H9 (cell line): Measurements from ENCODE around the gene SLC12A3. TPM values are rescaled to one million over a fixed set of nuclear protein-coding genes. Genes with fewer than 3 reads are reported as not detected.

ENCODE experiments used
- DNase-seq: peaks from one replicate; pipeline ENCODE4 v3.0.0-alpha.2; 2017
- H2AFZ ChIP-seq: one replicate; pipeline ENCODE4 v1.6.1; 2013; ENCODE audit warnings: mild to moderate bottlenecking, low read length, control low read depth, moderate library complexity
- H2AK5ac ChIP-seq: 2 replicates; pipeline ENCODE4 v1.6.1; 2013; ENCODE audit warnings: low read length, control low read depth, mixed read lengths; ENCODE audit not compliant: insufficient read length
- H2BK120ac ChIP-seq: one replicate; pipeline ENCODE4 v1.6.1; 2013; ENCODE audit warnings: low read depth, mild to moderate bottlenecking, low read length, control low read depth, inconsistent platforms; ENCODE audit not compliant: poor library complexity, severe bottlenecking
- H2BK12ac ChIP-seq: 2 replicates; pipeline ENCODE4 v1.6.1; 2013; ENCODE audit warnings: low read length, control low read depth, mixed read lengths, low read depth; ENCODE audit not compliant: insufficient read length
- H2BK15ac ChIP-seq: 2 replicates; pipeline ENCODE4 v1.6.1; 2013; ENCODE audit warnings: low read depth, low read length, control low read depth
- H2BK20ac ChIP-seq: one replicate; pipeline ENCODE4 v1.6.1; 2013; ENCODE audit warnings: low read depth, mild to moderate bottlenecking, low read length, control low read depth, inconsistent platforms; ENCODE audit not compliant: poor library complexity, severe bottlenecking
- H2BK5ac ChIP-seq: 2 replicates; pipeline ENCODE4 v1.6.1; 2013; ENCODE audit warnings: low read length, control low read depth, mixed read lengths; ENCODE audit not compliant: insufficient read length
- H3K14ac ChIP-seq: 2 replicates; pipeline ENCODE4 v1.6.1; 2013; ENCODE audit warnings: low read length, control low read depth; ENCODE audit not compliant: insufficient read depth
- H3K18ac ChIP-seq: 2 replicates; pipeline ENCODE4 v1.6.1; 2013; ENCODE audit warnings: low read depth, mild to moderate bottlenecking, mixed read lengths, low read length, control low read depth; ENCODE audit not compliant: insufficient read length
- H3K23ac ChIP-seq: 2 replicates; pipeline ENCODE4 v1.6.1; 2013; ENCODE audit warnings: low read length, control low read depth, mixed read lengths, low read depth; ENCODE audit not compliant: insufficient read length
- H3K23me2 ChIP-seq: 2 replicates; pipeline ENCODE4 v1.6.1; 2013; ENCODE audit warnings: low read depth, mild to moderate bottlenecking, mixed read lengths, low read length, control low read depth; ENCODE audit not compliant: insufficient read length, poor library complexity, severe bottlenecking
- H3K27ac ChIP-seq: 2 replicates; pipeline ENCODE4 v1.5.1; 2013; ENCODE audit warnings: low read length, control low read depth, mixed read lengths, low read depth; ENCODE audit not compliant: insufficient read length
- H3K27me3 ChIP-seq: 2 replicates; pipeline ENCODE4 v1.6.1; 2013; ENCODE audit warnings: low read length, control low read depth, inconsistent platforms; ENCODE audit not compliant: insufficient read depth
- H3K4ac ChIP-seq: 2 replicates; pipeline ENCODE4 v1.6.1; 2013; ENCODE audit warnings: low read depth, mild to moderate bottlenecking, control low read depth, inconsistent platforms, low read length, moderate library complexity
- H3K4me1 ChIP-seq: 2 replicates; pipeline ENCODE4 v1.6.1; 2013; ENCODE audit warnings: low read length, control low read depth, inconsistent platforms; ENCODE audit not compliant: insufficient read depth
- H3K4me2 ChIP-seq: 2 replicates; pipeline ENCODE4 v1.6.1; 2013; ENCODE audit warnings: low read length, control low read depth, mixed read lengths; ENCODE audit not compliant: insufficient read length, insufficient read depth
- H3K56ac ChIP-seq: 2 replicates; pipeline ENCODE4 v1.6.1; 2013; ENCODE audit warnings: low read depth, mild to moderate bottlenecking, mixed read lengths, low read length, control low read depth; ENCODE audit not compliant: insufficient read length
- H3K79me1 ChIP-seq: 2 replicates; pipeline ENCODE4 v1.6.1; 2013; ENCODE audit warnings: low read depth, mild to moderate bottlenecking, moderate library complexity, low read length, control low read depth, inconsistent platforms; ENCODE audit not compliant: insufficient read depth, poor library complexity, severe bottlenecking
- H3K79me2 ChIP-seq: 2 replicates; pipeline ENCODE4 v1.6.1; 2013; ENCODE audit warnings: low read length, control low read depth, inconsistent platforms; ENCODE audit not compliant: insufficient read depth
- H3K9ac ChIP-seq: 2 replicates; pipeline ENCODE4 v1.6.1; 2013; ENCODE audit warnings: low read length, control low read depth, mixed read lengths; ENCODE audit not compliant: insufficient read length; ENCODE audit errors: extremely low read depth
- H3K9me3 ChIP-seq: one replicate; pipeline ENCODE4 v1.6.1; 2013; ENCODE audit warnings: low read depth, low read length, inconsistent platforms; ENCODE audit not compliant: control insufficient read depth
- H3T11ph ChIP-seq: one replicate; pipeline ENCODE4 v1.6.1; 2013; ENCODE audit warnings: mild to moderate bottlenecking, low read length, control low read depth, inconsistent platforms
- H4K20me1 ChIP-seq: one replicate; pipeline ENCODE4 v1.6.1; 2013; ENCODE audit not compliant: control insufficient read depth, insufficient read length, insufficient read depth
- H4K5ac ChIP-seq: 2 replicates; pipeline ENCODE4 v1.6.1; 2013; ENCODE audit warnings: low read depth, mild to moderate bottlenecking, mixed read lengths, low read length, control low read depth; ENCODE audit not compliant: insufficient read length
- H4K8ac ChIP-seq: replicated peaks from 2 replicates; pipeline ENCODE4 v1.6.1; 2013; ENCODE audit warnings: low read length, control low read depth, mixed read lengths, low read depth; ENCODE audit not compliant: insufficient read length
- H4K91ac ChIP-seq: 2 replicates; pipeline ENCODE4 v1.6.1; 2013; ENCODE audit warnings: low read depth, mild to moderate bottlenecking, moderate library complexity, mixed read lengths, low read length, control low read depth; ENCODE audit not compliant: insufficient read length
- H3K27ac Mint-ChIP-seq, 3 experiments: 2 replicates in 2 of 3; 3 replicates in 1 of 3; pipeline ENCODE4 v1.8.0; 2020 to 2021; ENCODE audit warnings: mixed read lengths in 3 of 3, mild to moderate bottlenecking in 1 of 3, moderate library complexity in 1 of 3
- H3K27me3 Mint-ChIP-seq: 2 replicates; pipeline ENCODE4 v1.8.0; 2021; ENCODE audit warnings: low read depth, mild to moderate bottlenecking, moderate library complexity, mixed read lengths
- H3K36me3 Mint-ChIP-seq, 3 experiments: 2 replicates in 2 of 3; 3 replicates in 1 of 3; pipeline ENCODE4 v1.8.0; 2020 to 2021; ENCODE audit warnings: low read depth in 3 of 3, mixed read lengths in 3 of 3; ENCODE audit not compliant: insufficient read depth in 1 of 3
- H3K4me1 Mint-ChIP-seq, 2 experiments: 2 replicates each; pipeline ENCODE4 v1.8.0; 2020; ENCODE audit warnings: mixed read lengths in 2 of 2
- H3K4me3 Mint-ChIP-seq, 2 experiments: 2 replicates in 1 of 2; 3 replicates in 1 of 2; pipeline ENCODE4 v1.8.0; 2020 to 2021; ENCODE audit warnings: mild to moderate bottlenecking in 2 of 2, mixed read lengths in 2 of 2, moderate library complexity in 1 of 2
- H3K9me3 Mint-ChIP-seq, 2 experiments: 2 replicates in 1 of 2; 3 replicates in 1 of 2; pipeline ENCODE4 v1.8.0; 2020; ENCODE audit warnings: mild to moderate bottlenecking in 2 of 2, mixed read lengths in 2 of 2, moderate library complexity in 1 of 2
- WGBS: extraction: QIAGEN DNeasy Blood & Tissue Kit; methylation state at CpG from one replicate; pipeline ENCODE4 v1.1.7; 2013; ENCODE audit warnings: missing lambda C conversion rate, low lambda C conversion rate, mixed read lengths; ENCODE audit not compliant: insufficient read length; ENCODE audit errors: extremely low coverage; 5-methylcytosine and 5-hydroxymethylcytosine counted together
- total RNA-seq: library from RNA; stranded (reverse); gene quantifications from 2 replicates; pipeline ENCODE4 v1.2.1, GENCODE V29; 2021
- TF ChIP-seq, protein P1 (sequence below): fragments of 200-600 bp; sonication (generic); conservative IDR thresholded peaks from 3 replicates; pipeline ENCODE4 v1.8.0; 2021; ENCODE audit warnings: antibody characterized with exemption, mild to moderate bottlenecking

SLC12A3 gene
- total RNA-seq, 1 experiment from 2014 or later, result not detected

GRCh38 chr16:56841233-56841632 lies 23.8 kb upstream of the SLC12A3 start:
- no peaks in the 10 kb centered on the region for H3K9me3 Mint-ChIP-seq

More at GRCh38 chr16:56841233-56841632, 23.8 kb upstream of the SLC12A3 start:
- TF ChIP-seq, protein P1, sequence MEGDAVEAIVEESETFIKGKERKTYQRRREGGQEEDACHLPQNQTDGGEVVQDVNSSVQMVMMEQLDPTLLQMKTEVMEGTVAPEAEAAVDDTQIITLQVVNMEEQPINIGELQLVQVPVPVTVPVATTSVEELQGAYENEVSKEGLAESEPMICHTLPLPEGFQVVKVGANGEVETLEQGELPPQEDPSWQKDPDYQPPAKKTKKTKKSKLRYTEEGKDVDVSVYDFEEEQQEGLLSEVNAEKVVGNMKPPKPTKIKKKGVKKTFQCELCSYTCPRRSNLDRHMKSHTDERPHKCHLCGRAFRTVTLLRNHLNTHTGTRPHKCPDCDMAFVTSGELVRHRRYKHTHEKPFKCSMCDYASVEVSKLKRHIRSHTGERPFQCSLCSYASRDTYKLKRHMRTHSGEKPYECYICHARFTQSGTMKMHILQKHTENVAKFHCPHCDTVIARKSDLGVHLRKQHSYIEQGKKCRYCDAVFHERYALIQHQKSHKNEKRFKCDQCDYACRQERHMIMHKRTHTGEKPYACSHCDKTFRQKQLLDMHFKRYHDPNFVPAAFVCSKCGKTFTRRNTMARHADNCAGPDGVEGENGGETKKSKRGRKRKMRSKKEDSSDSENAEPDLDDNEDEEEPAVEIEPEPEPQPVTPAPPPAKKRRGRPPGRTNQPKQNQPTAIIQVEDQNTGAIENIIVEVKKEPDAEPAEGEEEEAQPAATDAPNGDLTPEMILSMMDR, result no peak
- H3K36me3 Mint-ChIP-seq, result peaks cover 45 to 87% (median 79%) of the 10 kb centered on the region in 3 experiments; a peak in 6 of 7 replicates
- Histone ChIP-seq H3K4me2 (no peak overlapping the region), H3K4ac (no peak overlapping the region), H3K79me1 (no peaks in the 10 kb centered on the region), H2BK12ac (no peak overlapping the region), H4K8ac (no peak overlapping the region), H2BK5ac (no peak overlapping the region), H3K23ac (no peak overlapping the region), H4K5ac (no peak overlapping the region), H3K27me3 (no peaks in the 10 kb centered on the region), H3T11ph (no peak overlapping the region), H4K91ac (no peak overlapping the region), H2BK120ac (no peak overlapping the region), H4K20me1 (no peaks in the 10 kb centered on the region), H3K9me3 (no peaks in the 10 kb centered on the region), H2BK15ac (no peak overlapping the region), H3K56ac (no peak overlapping the region), H3K79me2 (no peaks in the 10 kb centered on the region), H2AFZ (no peak overlapping the region), H3K18ac (no peak overlapping the region), H2AK5ac (no peak overlapping the region), H2BK20ac (no peak overlapping the region), H3K23me2 (no peaks in the 10 kb centered on the region), H3K27ac (no peak overlapping the region), H3K14ac (no peak overlapping the region), H3K4me1 (no peaks in the 10 kb centered on the region), H3K9ac (no peak overlapping the region)
- DNase-seq, result no peak
- no peaks in the 10 kb centered on the region for H3K4me1 Mint-ChIP-seq
- H3K27me3 Mint-ChIP-seq, result no peaks in the 10 kb centered on the region
- no peak overlapping the region for H3K4me3 Mint-ChIP-seq
- no CpG with 5 or more reads among the region's 2 CpGs for WGBS
- H3K27ac Mint-ChIP-seq, result peak overlapping the region in 2 of 3 experiments; percentile 14 to 15; a peak in 2 of 7 replicates
